Measurements from ENCODE around the gene TMEM135. TPM values are rescaled to one million over a fixed set of nuclear protein-coding genes. Genes with fewer than 3 reads are reported as not detected.
A peak's percentile ranks its signal among the peaks of the same experiment; 100 is the strongest.
"Not testable (repeated sequence)": the region's sequence is repeated elsewhere in the genome, so short reads cannot be mapped to it uniquely, and the experiment has no call there.

TMEM135 gene
- total RNA-seq, 1 experiment from 2014 or later: 14.0 TPM

- DNase-seq (no peak), ATAC-seq (peak; percentile 37)
- Histone ChIP-seq H3K4me3 (ENCODE audit: low read length) (no peak overlapping the region), H4K20me1 (ENCODE audit: low read length) (no peaks in the 10 kb centered on the region), H3K36me3 (ENCODE audit: low read depth, low read length) (no peaks in the 10 kb centered on the region), H3K4me1 (ENCODE audit: insufficient read depth, low read length) (peaks cover 9% of the 10 kb centered on the region), H3K9me2 (replicated peaks; ENCODE audit: low read length) (no peaks in the 10 kb centered on the region), H3K9ac (ENCODE audit: low read length) (no peak overlapping the region), H3F3A (ENCODE audit: low read length, unreplicated experiment) (no peaks in the 10 kb centered on the region), H3K9me3 (ENCODE audit: low read length) (no peaks in the 10 kb centered on the region), H3K27ac (ENCODE audit: low read length) (no peak overlapping the region), H2AFZ (ENCODE audit: low read length) (no peak overlapping the region), H3K27me3 (ENCODE audit: low read length) (no peaks in the 10 kb centered on the region), H3K4me2 (ENCODE audit: low read length) (no peak overlapping the region), H3K79me2 (ENCODE audit: low read length) (no peaks in the 10 kb centered on the region)
- intact Hi-C loops (cut with micrococcal nuclease): no loop called here
- ChIA-PET CTCF (no interaction called here), POLR2A (ENCODE audit: unreplicated experiment) (no interaction called here)
- BruUV-seq (replicated peaks): no TSS peak
- TF ChIP-seq CTCF (conservative IDR thresholded peaks at IDR 0.05; ENCODE audit: low read depth, low read length) (no peak), EZH2phosphoT487 (IDR thresholded peaks at IDR 0.05; ENCODE audit: borderline replicate concordance, low read length) (no peak)
These were observed 47.7 kb upstream of the TMEM135 start for GRCh38 chr11:86990031-86990430.

GRCh38 chr11:86990515-86990914 is 47.2 kb upstream of the TMEM135 start:
- Histone ChIP-seq H3K4me1 (ENCODE audit: insufficient read depth, low read length) (peaks cover 9% of the 10 kb centered on the region), H3F3A (ENCODE audit: low read length, unreplicated experiment) (no peaks in the 10 kb centered on the region), H3K4me2 (ENCODE audit: low read length) (peak overlapping the region; percentile 4; the same call in 1 of the 2 replicates), H3K9me2 (replicated peaks; ENCODE audit: low read length) (no peaks in the 10 kb centered on the region), H4K20me1 (ENCODE audit: low read length) (no peaks in the 10 kb centered on the region), H3K27ac (ENCODE audit: low read length) (no peak overlapping the region), H3K4me3 (ENCODE audit: low read length) (no peak overlapping the region), H3K9ac (ENCODE audit: low read length) (no peak overlapping the region), H3K36me3 (ENCODE audit: low read depth, low read length) (no peaks in the 10 kb centered on the region), H3K9me3 (ENCODE audit: low read length) (no peaks in the 10 kb centered on the region), H2AFZ (ENCODE audit: low read length) (0 out of 2 replicates have a peak overlapping the region, but pooled peaks have one; percentile 3), H3K79me2 (ENCODE audit: low read length) (no peaks in the 10 kb centered on the region), H3K27me3 (ENCODE audit: low read length) (no peaks in the 10 kb centered on the region)
- DNase-seq (peak; percentile 82), ATAC-seq (peak; percentile 43)
- BruUV-seq (replicated peaks): no TSS peak
- intact Hi-C loops (cut with micrococcal nuclease): no loop called here
- ChIA-PET POLR2A (ENCODE audit: unreplicated experiment) (no interaction called here), CTCF (no interaction called here)
- TF ChIP-seq EZH2 (IDR thresholded peaks at IDR 0.05; ENCODE audit: low read length, unreplicated experiment) (no peak), EZH2phosphoT487 (IDR thresholded peaks at IDR 0.05; ENCODE audit: borderline replicate concordance, low read length) (no peak), CTCF (conservative IDR thresholded peaks at IDR 0.05; ENCODE audit: low read depth, low read length) (no peak)

DNA sequence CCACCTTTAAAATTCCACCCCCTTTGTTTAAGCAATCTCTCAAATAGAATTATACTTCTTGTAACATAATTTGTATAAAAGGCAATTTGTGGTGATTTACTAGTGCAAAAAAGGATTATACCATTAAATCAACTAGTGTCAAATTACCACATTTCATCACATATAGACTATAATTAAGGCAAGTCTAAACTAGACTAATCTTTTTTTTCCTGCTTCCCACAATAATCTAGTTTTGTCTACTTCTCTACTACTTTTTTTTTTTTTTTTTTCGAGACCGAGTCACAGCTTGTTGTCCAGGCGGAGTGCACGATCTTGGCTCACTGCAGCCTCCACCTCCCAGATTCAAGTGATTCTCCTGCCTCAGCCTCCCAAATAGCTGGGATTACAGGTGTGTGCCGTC is 46.4 kb upstream of the TMEM135 start:
- no peak for TF ChIP-seq CTCF (conservative IDR thresholded peaks at IDR 0.05; ENCODE audit: low read depth, low read length)
- TF ChIP-seq EZH2 (IDR thresholded peaks at IDR 0.05; ENCODE audit: low read length, unreplicated experiment): no peak
- no peak for TF ChIP-seq EZH2phosphoT487 (IDR thresholded peaks at IDR 0.05; ENCODE audit: borderline replicate concordance, low read length)
- Histone ChIP-seq H3K79me2 (ENCODE audit: low read length) (no peaks in the 10 kb centered on the region), H3K9me2 (replicated peaks; ENCODE audit: low read length) (no peaks in the 10 kb centered on the region), H3K27ac (ENCODE audit: low read length) (no peak overlapping the region), H3K9ac (ENCODE audit: low read length) (no peak overlapping the region), H3K27me3 (ENCODE audit: low read length) (no peaks in the 10 kb centered on the region), H3F3A (ENCODE audit: low read length, unreplicated experiment) (no peaks in the 10 kb centered on the region), H4K20me1 (ENCODE audit: low read length) (no peaks in the 10 kb centered on the region), H3K36me3 (ENCODE audit: low read depth, low read length) (no peaks in the 10 kb centered on the region), H3K4me1 (ENCODE audit: insufficient read depth, low read length) (peaks cover 9% of the 10 kb centered on the region), H3K4me3 (ENCODE audit: low read length) (no peak overlapping the region), H3K4me2 (ENCODE audit: low read length) (no peak overlapping the region), H2AFZ (ENCODE audit: low read length) (no peak overlapping the region), H3K9me3 (ENCODE audit: low read length) (no peaks in the 10 kb centered on the region)
- no TSS peak for BruUV-seq (replicated peaks)
- intact Hi-C loops (cut with micrococcal nuclease): no loop called here
- ChIA-PET POLR2A (ENCODE audit: unreplicated experiment) (no interaction called here), CTCF (no interaction called here)
- ATAC-seq (no peak), DNase-seq (no peak)

- H3K9me2 ChIP-seq (replicated peaks; ENCODE audit: low read length); H3K4me1 ChIP-seq (ENCODE audit: insufficient read depth, low read length); H3K27ac ChIP-seq (ENCODE audit: low read length); H4K20me1 ChIP-seq (ENCODE audit: low read length); H3K9me3 ChIP-seq (ENCODE audit: low read length); CTCF ChIA-PET; H2AFZ ChIP-seq (ENCODE audit: low read length); H3K79me2 ChIP-seq (ENCODE audit: low read length); ATAC-seq; H3K36me3 ChIP-seq (ENCODE audit: low read depth, low read length); POLR2A ChIA-PET (ENCODE audit: unreplicated experiment); intact Hi-C loops (cut with micrococcal nuclease); H3F3A ChIP-seq (ENCODE audit: low read length, unreplicated experiment); H3K4me2 ChIP-seq (ENCODE audit: low read length); H3K9ac ChIP-seq (ENCODE audit: low read length); H3K27me3 ChIP-seq (ENCODE audit: low read length); DNase-seq; H3K4me3 ChIP-seq (ENCODE audit: low read length); BruUV-seq (replicated peaks): not testable (repeated sequence)
These were observed 45.4 kb upstream of the TMEM135 start for GRCh38 chr11:86992340-86992739.

Data from PC-3 (cell line).